22Rv1 (cell line): ENCODE measurements around the gene ACAN.

ENCODE experiments used
- H3K27ac ChIP-seq: fragments of 450-650 bp; 2 replicates; pipeline ENCODE4 v1.5.1; 2017
- CTCF ChIP-seq: fragments of 450-650 bp; IDR thresholded peaks from 2 replicates; pipeline ENCODE4 v1.5.1; 2017; ENCODE audit warnings: mild to moderate bottlenecking
- ZFX ChIP-seq: fragments of 450-650 bp; IDR thresholded peaks from 2 replicates; pipeline ENCODE4 v1.6.1; 2017; ENCODE audit warnings: antibody characterized with exemption, borderline replicate concordance

The ACAN gene

GRCh38 chr15:88874684-88875083, 71.4 kb downstream of the ACAN start:
- no peak for TF ChIP-seq ZFX
- no peak for TF ChIP-seq CTCF
- H3K27ac ChIP-seq = no peak overlapping the region

- no peak overlapping the region for H3K27ac ChIP-seq
- TF ChIP-seq CTCF (no peak), ZFX (no peak)
Observed at GRCh38 chr15:88876573-88876972, 73.3 kb downstream of the ACAN start.

GRCh38 chr15:88877415-88877814, 74.2 kb downstream of the ACAN start:
- H3K27ac ChIP-seq = no peak overlapping the region
- TF ChIP-seq ZFX = no peak
- no peak for TF ChIP-seq CTCF

- H3K27ac ChIP-seq = no peak overlapping the region
- no peak for TF ChIP-seq ZFX
- no peak for TF ChIP-seq CTCF
Observed at GRCh38 chr15:88877906-88878305, 74.7 kb downstream of the ACAN start.

GRCh38 chr15:88878720-88879184, 75.5 kb downstream of the ACAN start:
- TF ChIP-seq ZFX = no peak
- TF ChIP-seq CTCF = peak; percentile 80
- no peak overlapping the region for H3K27ac ChIP-seq

- TF ChIP-seq CTCF (no peak), ZFX (no peak)
- H3K27ac ChIP-seq = no peak overlapping the region
Observed at GRCh38 chr15:88880944-88881740, 77.9 kb downstream of the ACAN start.

- H3K27ac ChIP-seq = no peak overlapping the region
- TF ChIP-seq CTCF (no peak), ZFX (no peak)
Observed at GRCh38 chr15:88881775-88882174, 78.5 kb downstream of the ACAN start.
